A549 (cell line): ENCODE measurements around the gene PRKG1. TPM values are rescaled to one million over a fixed set of nuclear protein-coding genes. Genes with fewer than 3 reads are reported as not detected.

ENCODE experiments used
- ATAC-seq, 2 experiments: fragments of 200-7000 bp in 1 of 2; fragments of >200 bp in 1 of 2; cut with Nextera tagmentation in 1 of 2; cut with Tn5 transposase in 1 of 2; 3 replicates each; pipeline versions ENCODE4 v1.8.0 to v1.9.1; 2018 to 2020; ENCODE audit warnings: mild to moderate bottlenecking in 1 of 2, moderate library complexity in 1 of 2
- CTCF ChIA-PET: fragments of 300-600 bp; sonication (Branson Sonifier 250); formaldehyde crosslinking; extraction: SDS; loops from one replicate; lab custom pipeline; 2021; ENCODE audit warnings: antibody characterized with exemption, inconsistent platforms; lab: Yijun Ruan, JAX
- POLR2A ChIA-PET: fragments of 350-600 bp; formaldehyde crosslinking; extraction: SDS; loops from one replicate; lab custom pipeline; 2021; ENCODE audit warnings: antibody characterized with exemption, inconsistent platforms; lab: Yijun Ruan, JAX
- DNase-seq, 2 experiments: peaks; one replicate each; pipeline versions ENCODE4 v3.0.0 to v3.0.0-alpha.2; 2011 to 2016; ENCODE audit warnings: low read depth in 1 of 2, low spot score in 1 of 2
- FAIRE-seq: peaks from 2 replicates; lab custom pipeline; 2011; peaks lifted over from hg19 to GRCh38; lab: Jason Lieb, UNC
- H3K27ac ChIP-seq, 2 experiments: fragments of >200 bp; sonication (Bioruptor Twin); formaldehyde crosslinking; 3 replicates each; pipeline ENCODE4 v1.5.1; 2016 to 2017
- H3K4me1 ChIP-seq: fragments of >200 bp; sonication (Bioruptor Twin); formaldehyde crosslinking; 3 replicates; pipeline ENCODE4 v1.6.1; 2016
- H3K4me2 ChIP-seq: fragments of >200 bp; sonication (Bioruptor Twin); formaldehyde crosslinking; 3 replicates; pipeline ENCODE4 v1.6.1; 2016
- H3K4me3 ChIP-seq: fragments of >200 bp; sonication (Bioruptor Twin); formaldehyde crosslinking; 3 replicates; pipeline ENCODE4 v1.5.1; 2016
- H3K9me3 ChIP-seq: fragments of >200 bp; sonication (Bioruptor Twin); formaldehyde crosslinking; 3 replicates; pipeline ENCODE4 v1.6.1; 2016
- BHLHE40 ChIP-seq: IDR thresholded peaks from 2 replicates; pipeline ENCODE4 v1.6.1; 2012; ENCODE audit warnings: low read depth, low read length, inconsistent platforms
- CBX2 ChIP-seq: fragments of 200-600 bp; sonication (generic); IDR thresholded peaks from 2 replicates; pipeline ENCODE4 v1.6.1; 2016; ENCODE audit warnings: low read depth, mild to moderate bottlenecking, borderline replicate concordance
- CBX8 ChIP-seq: fragments of 200-600 bp; sonication (generic); IDR thresholded peaks from 2 replicates; pipeline ENCODE4 v1.6.1; 2016
- CEBPB ChIP-seq, 2 experiments: fragments of >200 bp in 1 of 2; sonication (Bioruptor Twin) in 1 of 2; formaldehyde crosslinking in 1 of 2; IDR thresholded peaks; 2 replicates each; pipeline ENCODE4 v1.6.1; 2012 to 2016
- CHD4 ChIP-seq: fragments of 200-600 bp; sonication (generic); IDR thresholded peaks from 2 replicates; pipeline ENCODE4 v1.6.1; 2016; ENCODE audit warnings: antibody characterized with exemption, mild to moderate bottlenecking, borderline replicate concordance
- ESRRA ChIP-seq: fragments of 150-350 bp; IDR thresholded peaks from 2 replicates; pipeline ENCODE4 v1.6.1; 2014; ENCODE audit warnings: mild to moderate bottlenecking, low read length, borderline replicate concordance
- FOSB ChIP-seq: fragments of 250-450 bp; sonication (Bioruptor Pico); IDR thresholded peaks from 2 replicates; pipeline ENCODE4 v1.5.0; 2020; ENCODE audit warnings: mild to moderate bottlenecking, moderate library complexity
- GATA3 ChIP-seq: IDR thresholded peaks from 2 replicates; pipeline ENCODE4 v1.6.1; 2012; ENCODE audit warnings: borderline replicate concordance
- HOXA7 ChIP-seq: fragments of 250-450 bp; sonication (Bioruptor Pico); IDR thresholded peaks from 2 replicates; pipeline ENCODE4 v1.5.0; 2020; ENCODE audit warnings: mild to moderate bottlenecking, moderate library complexity
- HOXB13 ChIP-seq: fragments of 250-450 bp; sonication (Bioruptor Pico); IDR thresholded peaks from 2 replicates; pipeline ENCODE4 v1.5.0; 2020; ENCODE audit warnings: low read depth, mild to moderate bottlenecking, moderate library complexity
- JUN ChIP-seq, 2 experiments: fragments of >200 bp; sonication (Bioruptor Twin); formaldehyde crosslinking; IDR thresholded peaks; 2 replicates in 1 of 2; 3 replicates in 1 of 2; pipeline ENCODE4 v1.6.1; 2016 to 2017
- KDM5A ChIP-seq: fragments of 200-600 bp; sonication (generic); IDR thresholded peaks from 2 replicates; pipeline ENCODE4 v1.6.1; 2016; ENCODE audit warnings: antibody characterized with exemption, mild to moderate bottlenecking
- MAFK ChIP-seq: fragments of 450-650 bp; IDR thresholded peaks from 2 replicates; pipeline ENCODE4 v1.6.1; 2014; ENCODE audit not compliant: partially characterized antibody
- MYC ChIP-seq: IDR thresholded peaks from 2 replicates; pipeline ENCODE4 v1.6.1; 2012; ENCODE audit warnings: mild to moderate bottlenecking, inconsistent platforms, low read length, improper control_type of control experiment, borderline replicate concordance
- NFE2L2 ChIP-seq: fragments of 150-350 bp; conservative IDR thresholded peaks from 2 replicates; pipeline ENCODE4 v1.6.1; 2014; ENCODE audit warnings: low read length
- NPAS2 ChIP-seq: fragments of 250-450 bp; sonication (Bioruptor Pico); IDR thresholded peaks from 2 replicates; pipeline ENCODE4 v1.8.0; 2022; ENCODE audit warnings: mild to moderate bottlenecking, moderate library complexity, borderline replicate concordance
- POLR2AphosphoS2 ChIP-seq: conservative IDR thresholded peaks from 2 replicates; pipeline ENCODE4 v1.6.1; 2012; ENCODE audit warnings: low read length, improper control_type of control experiment, inconsistent platforms
- RARB ChIP-seq: fragments of 250-450 bp; sonication (Bioruptor Pico); IDR thresholded peaks from 2 replicates; pipeline ENCODE4 v1.8.0; 2021; ENCODE audit warnings: mild to moderate bottlenecking, moderate library complexity
- RFX5 ChIP-seq: fragments of 450-650 bp; IDR thresholded peaks from 2 replicates; pipeline ENCODE4 v1.7.1; 2014; ENCODE audit warnings: antibody characterized with exemption, mild to moderate bottlenecking, moderate library complexity
- TP53 ChIP-seq: fragments of 250-450 bp; sonication (Bioruptor Pico); IDR thresholded peaks from 2 replicates; pipeline ENCODE4 v1.5.0; 2021; ENCODE audit warnings: mild to moderate bottlenecking, moderate library complexity
- ZNF302 ChIP-seq: fragments of 250-450 bp; sonication (Bioruptor Pico); IDR thresholded peaks from 2 replicates; pipeline ENCODE4 v1.9.0; 2021; ENCODE audit warnings: inconsistent platforms, mild to moderate bottlenecking, moderate library complexity
- WGBS: methylation state at CpG from one replicate; pipeline ENCODE4 v1.1.6; 2017; ENCODE audit errors: missing lambda C conversion rate; 5-methylcytosine and 5-hydroxymethylcytosine counted together
- polyA plus RNA-seq, 4 experiments: library from polyadenylated mRNA; depleted of rRNA in 3 of 4; stranded (reverse); fragments of >200 nt; fragmentation: RNase III in 1 of 4; extraction: RNeasy Plus Mini Kit Qiagen cat#74134 plus additional on column Dnase treatment in 1 of 4; gene quantifications; 2 replicates in 3 of 4; 3 replicates in 1 of 4; pipeline ENCODE4 v1.2.3, GENCODE V29; 2011 to 2017
- TF ChIP-seq, protein P1 (sequence below): fragments of >200 bp; sonication (Bioruptor Twin); formaldehyde crosslinking; IDR thresholded peaks from 3 replicates; pipeline ENCODE4 v1.6.1; 2016
- TF ChIP-seq, protein P2 (sequence below): IDR thresholded peaks from 2 replicates; pipeline ENCODE4 v1.6.1; 2012
- TF ChIP-seq, protein P3 (sequence below): fragments of 200-600 bp; sonication (generic); IDR thresholded peaks from 2 replicates; pipeline ENCODE4 v1.6.1; 2016; ENCODE audit warnings: antibody characterized with exemption, mild to moderate bottlenecking, moderate library complexity
- TF ChIP-seq, protein P4 (sequence below): fragments of 150-350 bp; IDR thresholded peaks from 2 replicates; pipeline ENCODE4 v1.6.1; 2014; ENCODE audit warnings: low read depth, mild to moderate bottlenecking, low read length

PRKG1 gene
- polyA plus RNA-seq, 2 of the 4 experiments (the other 2 are of a cell fraction): not detected

DNA sequence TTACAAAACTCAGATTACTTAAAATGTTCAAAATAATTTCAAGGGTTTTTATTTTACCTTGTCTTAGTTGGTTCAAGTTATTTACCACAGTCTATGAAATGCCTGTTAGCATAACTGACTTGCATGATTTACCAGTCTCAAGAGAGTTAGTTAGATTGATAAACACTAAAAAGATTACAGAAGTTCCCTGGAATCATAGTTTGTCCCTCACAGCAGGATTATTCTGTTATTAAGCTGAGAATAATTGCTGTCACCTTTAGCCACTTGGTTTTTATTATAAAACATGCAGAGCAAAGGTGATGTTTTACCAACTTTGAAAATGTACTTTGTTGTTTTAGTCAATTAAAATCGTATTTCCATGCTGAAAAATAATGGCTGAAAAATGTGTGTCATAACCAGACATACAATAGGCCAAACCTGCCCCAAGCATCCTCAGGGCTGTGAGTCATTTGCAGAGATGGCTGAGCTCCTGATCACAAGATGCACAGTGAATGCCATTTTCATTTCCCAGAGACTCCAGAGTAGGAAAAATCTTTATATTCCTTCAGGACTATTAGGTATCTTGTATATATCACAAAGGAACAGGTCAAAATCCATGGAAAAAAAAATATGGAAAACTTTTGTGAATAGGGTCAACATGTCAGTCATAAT is 1152.0 kb downstream of the PRKG1 start:
- no peaks in the 10 kb centered on the region for H3K9me3 ChIP-seq
- ChIA-PET CTCF (interaction anchor here (1.4 kb wide), 1 partner anchor 10 kb away, joined by 4 read pairs; no protein-coding TSS in a partner anchor), POLR2A (no interaction called here)
- FAIRE-seq: no peak
- ATAC-seq: no peak
- 18% methylated on average over 1 of the region's 1 CpG for WGBS
- DNase-seq: no peak
- H3K4me1 ChIP-seq: peaks cover 5% of the 10 kb centered on the region; the same call in 2 of the 3 replicates
- TF ChIP-seq FOSB (CRISPR knock-in tag) (no peak), JUN (IDR thresholded peaks at IDR 0.05) (no peak), KDM5A (no peak), MYC (no peak), ESRRA (no peak), GATA3 (no peak), RFX5 (no peak), ZNF302 (CRISPR knock-in tag) (no peak), NFE2L2 (no peak), CBX8 (no peak), HOXA7 (CRISPR knock-in tag) (no peak), CBX2 (no peak)
- TF ChIP-seq, protein P1, sequence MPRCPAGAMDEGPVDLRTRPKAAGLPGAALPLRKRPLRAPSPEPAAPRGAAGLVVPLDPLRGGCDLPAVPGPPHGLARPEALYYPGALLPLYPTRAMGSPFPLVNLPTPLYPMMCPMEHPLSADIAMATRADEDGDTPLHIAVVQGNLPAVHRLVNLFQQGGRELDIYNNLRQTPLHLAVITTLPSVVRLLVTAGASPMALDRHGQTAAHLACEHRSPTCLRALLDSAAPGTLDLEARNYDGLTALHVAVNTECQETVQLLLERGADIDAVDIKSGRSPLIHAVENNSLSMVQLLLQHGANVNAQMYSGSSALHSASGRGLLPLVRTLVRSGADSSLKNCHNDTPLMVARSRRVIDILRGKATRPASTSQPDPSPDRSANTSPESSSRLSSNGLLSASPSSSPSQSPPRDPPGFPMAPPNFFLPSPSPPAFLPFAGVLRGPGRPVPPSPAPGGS: no peak
- H3K4me2 ChIP-seq: no peak overlapping the region
- H3K4me3 ChIP-seq: no peak overlapping the region
- no peak overlapping the region for H3K27ac ChIP-seq

DNA sequence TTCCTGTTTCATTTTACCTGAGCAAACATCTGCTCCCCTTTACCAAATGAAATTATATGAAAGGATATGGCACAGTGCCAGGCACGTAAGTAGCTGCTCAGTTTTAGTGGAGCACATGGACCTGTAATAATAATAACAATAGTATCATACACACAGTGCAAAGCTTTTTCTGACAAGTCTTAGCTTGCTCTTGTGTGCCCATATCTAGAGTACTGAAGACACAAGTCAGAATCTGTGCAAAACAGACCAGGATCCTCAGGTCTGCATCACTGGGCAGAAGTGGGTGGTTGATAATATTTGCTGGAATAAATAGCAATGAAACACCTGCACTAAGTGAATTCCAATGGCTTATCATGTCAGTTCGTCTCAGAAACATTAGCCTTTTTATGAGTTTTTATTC is 1154.3 kb downstream of the PRKG1 start:
- POLR2A ChIA-PET: no interaction called here
- TF ChIP-seq HOXB13 (CRISPR knock-in tag): no peak
- TF ChIP-seq, protein P2, sequence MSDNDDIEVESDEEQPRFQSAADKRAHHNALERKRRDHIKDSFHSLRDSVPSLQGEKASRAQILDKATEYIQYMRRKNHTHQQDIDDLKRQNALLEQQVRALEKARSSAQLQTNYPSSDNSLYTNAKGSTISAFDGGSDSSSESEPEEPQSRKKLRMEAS: no peak
- no peak for TF ChIP-seq RARB (CRISPR knock-in tag)
- no peak for TF ChIP-seq ESRRA
- no peak for TF ChIP-seq NPAS2 (CRISPR knock-in tag)
- TF ChIP-seq BHLHE40: no peak
- TF ChIP-seq, protein P3, sequence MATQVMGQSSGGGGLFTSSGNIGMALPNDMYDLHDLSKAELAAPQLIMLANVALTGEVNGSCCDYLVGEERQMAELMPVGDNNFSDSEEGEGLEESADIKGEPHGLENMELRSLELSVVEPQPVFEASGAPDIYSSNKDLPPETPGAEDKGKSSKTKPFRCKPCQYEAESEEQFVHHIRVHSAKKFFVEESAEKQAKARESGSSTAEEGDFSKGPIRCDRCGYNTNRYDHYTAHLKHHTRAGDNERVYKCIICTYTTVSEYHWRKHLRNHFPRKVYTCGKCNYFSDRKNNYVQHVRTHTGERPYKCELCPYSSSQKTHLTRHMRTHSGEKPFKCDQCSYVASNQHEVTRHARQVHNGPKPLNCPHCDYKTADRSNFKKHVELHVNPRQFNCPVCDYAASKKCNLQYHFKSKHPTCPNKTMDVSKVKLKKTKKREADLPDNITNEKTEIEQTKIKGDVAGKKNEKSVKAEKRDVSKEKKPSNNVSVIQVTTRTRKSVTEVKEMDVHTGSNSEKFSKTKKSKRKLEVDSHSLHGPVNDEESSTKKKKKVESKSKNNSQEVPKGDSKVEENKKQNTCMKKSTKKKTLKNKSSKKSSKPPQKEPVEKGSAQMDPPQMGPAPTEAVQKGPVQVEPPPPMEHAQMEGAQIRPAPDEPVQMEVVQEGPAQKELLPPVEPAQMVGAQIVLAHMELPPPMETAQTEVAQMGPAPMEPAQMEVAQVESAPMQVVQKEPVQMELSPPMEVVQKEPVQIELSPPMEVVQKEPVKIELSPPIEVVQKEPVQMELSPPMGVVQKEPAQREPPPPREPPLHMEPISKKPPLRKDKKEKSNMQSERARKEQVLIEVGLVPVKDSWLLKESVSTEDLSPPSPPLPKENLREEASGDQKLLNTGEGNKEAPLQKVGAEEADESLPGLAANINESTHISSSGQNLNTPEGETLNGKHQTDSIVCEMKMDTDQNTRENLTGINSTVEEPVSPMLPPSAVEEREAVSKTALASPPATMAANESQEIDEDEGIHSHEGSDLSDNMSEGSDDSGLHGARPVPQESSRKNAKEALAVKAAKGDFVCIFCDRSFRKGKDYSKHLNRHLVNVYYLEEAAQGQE: no peak
- no peak for TF ChIP-seq CBX8
- no peak for TF ChIP-seq POLR2AphosphoS2
- TF ChIP-seq CEBPB (IDR thresholded peaks at IDR 0.05): no peak
- no peak for TF ChIP-seq TP53 (CRISPR knock-in tag)
- TF ChIP-seq MYC: no peak
- TF ChIP-seq, protein P4, sequence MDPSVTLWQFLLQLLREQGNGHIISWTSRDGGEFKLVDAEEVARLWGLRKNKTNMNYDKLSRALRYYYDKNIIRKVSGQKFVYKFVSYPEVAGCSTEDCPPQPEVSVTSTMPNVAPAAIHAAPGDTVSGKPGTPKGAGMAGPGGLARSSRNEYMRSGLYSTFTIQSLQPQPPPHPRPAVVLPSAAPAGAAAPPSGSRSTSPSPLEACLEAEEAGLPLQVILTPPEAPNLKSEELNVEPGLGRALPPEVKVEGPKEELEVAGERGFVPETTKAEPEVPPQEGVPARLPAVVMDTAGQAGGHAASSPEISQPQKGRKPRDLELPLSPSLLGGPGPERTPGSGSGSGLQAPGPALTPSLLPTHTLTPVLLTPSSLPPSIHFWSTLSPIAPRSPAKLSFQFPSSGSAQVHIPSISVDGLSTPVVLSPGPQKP: no peak
- TF ChIP-seq CHD4: no peak
- no peak for TF ChIP-seq MAFK
- no peak overlapping the region for H3K27ac ChIP-seq
- ATAC-seq (no peak), FAIRE-seq (peak; percentile 36), DNase-seq (no peak)
- CTCF ChIA-PET: interaction anchor here (0.5 kb wide), 1 partner anchor 1240 kb away, joined by 3 read pairs; no protein-coding TSS in a partner anchor
- H3K9me3 ChIP-seq: no peaks in the 10 kb centered on the region
- H3K4me1 ChIP-seq: peaks cover 12% of the 10 kb centered on the region; the same call in 2 of the 3 replicates
- H3K4me3 ChIP-seq: no peak overlapping the region
- WGBS: 58% methylated on average over 2 of the region's 2 CpGs
- no peak overlapping the region for H3K4me2 ChIP-seq
